HEK293 (cell line): ENCODE results near the gene MTCL3.

ENCODE experiments used
- CTCF ChIA-PET: fragments of 350-600 bp; formaldehyde crosslinking; extraction: SDS; loops from one replicate; lab custom pipeline; 2021; ENCODE audit warnings: antibody characterized with exemption; lab: Yijun Ruan, JAX
- POLR2A ChIA-PET: fragments of 300-600 bp; formaldehyde crosslinking; extraction: SDS; loops from one replicate; lab custom pipeline; 2020; ENCODE audit warnings: antibody characterized with exemption, inconsistent platforms; lab: Yijun Ruan, JAX
- H3K27ac ChIP-seq: fragments of 200-500 bp; sonication (Bioruptor generic); 2 replicates; pipeline ENCODE4 v1.5.1; 2014; ENCODE audit warnings: low read depth, low read length, control low read depth, inconsistent platforms; ENCODE audit errors: extremely low read depth
- H3K36me3 ChIP-seq, 2 experiments: fragments of 200-500 bp in 1 of 2; sonication (Bioruptor generic) in 1 of 2; 1 replicate in 1 of 2; 2 replicates in 1 of 2; pipeline ENCODE4 v1.5.1; 2014 to 2017; ENCODE audit warnings: inconsistent platforms in 2 of 2, low read length in 2 of 2; ENCODE audit not compliant: control insufficient read depth in 2 of 2, insufficient read depth in 1 of 2
- H3K4me1 ChIP-seq: fragments of 200-500 bp; sonication (Bioruptor generic); 2 replicates; pipeline ENCODE4 v1.5.1; 2014; ENCODE audit warnings: mild to moderate bottlenecking, low read length, inconsistent platforms; ENCODE audit not compliant: control insufficient read depth, insufficient read depth
- H3K4me3 ChIP-seq: 2 replicates; pipeline ENCODE4 v1.5.1; 2011; ENCODE audit warnings: low read depth, mild to moderate bottlenecking, control low read depth, low read length, moderate library complexity
- H3K9me3 ChIP-seq: fragments of 200-500 bp; sonication (Bioruptor generic); 2 replicates; pipeline ENCODE4 v1.5.1; 2014; ENCODE audit warnings: low read depth, low read length, inconsistent platforms; ENCODE audit not compliant: control insufficient read depth, insufficient read depth
- GLIS1 ChIP-seq: fragments of 450-650 bp; formaldehyde crosslinking; IDR thresholded peaks from 2 replicates; pipeline ENCODE4 v1.5.1; 2016; ENCODE audit warnings: missing biosample characterization, missing genetic modification characterization
- KLF7 ChIP-seq: fragments of 450-650 bp; formaldehyde crosslinking; IDR thresholded peaks from 2 replicates; pipeline ENCODE4 v1.5.1; 2016; ENCODE audit warnings: missing biosample characterization, missing genetic modification characterization, borderline replicate concordance
- PRDM1 ChIP-seq: fragments of 450-650 bp; formaldehyde crosslinking; IDR thresholded peaks from 2 replicates; pipeline ENCODE4; 2016; ENCODE audit warnings: missing biosample characterization, missing genetic modification characterization
- SP2 ChIP-seq: fragments of 450-650 bp; formaldehyde crosslinking; IDR thresholded peaks from 2 replicates; pipeline ENCODE4 v1.5.1; 2016; ENCODE audit warnings: missing biosample characterization, missing genetic modification characterization
- TCF7L2 ChIP-seq: IDR thresholded peaks from 2 replicates; pipeline ENCODE4 v1.6.1; 2011; ENCODE audit warnings: low read depth, mild to moderate bottlenecking, inconsistent platforms, low read length, moderate library complexity, borderline replicate concordance
- ZBTB17 ChIP-seq: fragments of 450-650 bp; formaldehyde crosslinking; IDR thresholded peaks from 2 replicates; pipeline ENCODE4 v1.5.1; 2016; ENCODE audit warnings: missing biosample characterization, missing genetic modification characterization
- ZEB2 ChIP-seq: fragments of 450-650 bp; formaldehyde crosslinking; IDR thresholded peaks from 2 replicates; pipeline ENCODE4 v1.5.1; 2016; ENCODE audit warnings: missing biosample characterization, missing genetic modification characterization
- ZNF324 ChIP-seq: fragments of 450-650 bp; formaldehyde crosslinking; IDR thresholded peaks from 2 replicates; pipeline ENCODE4 v1.5.1; 2016; ENCODE audit warnings: missing biosample characterization, missing genetic modification characterization
- ZNF335 ChIP-seq: fragments of 450-650 bp; formaldehyde crosslinking; conservative IDR thresholded peaks from 2 replicates; pipeline ENCODE4 v1.5.1; 2016; ENCODE audit warnings: missing biosample characterization, missing genetic modification characterization
- ZNF394 ChIP-seq: fragments of 450-650 bp; formaldehyde crosslinking; IDR thresholded peaks from 2 replicates; pipeline ENCODE4 v1.5.1; 2016; ENCODE audit warnings: missing biosample characterization, missing genetic modification characterization, mild to moderate bottlenecking, moderate library complexity, borderline replicate concordance
- ZNF433 ChIP-seq: fragments of 450-650 bp; formaldehyde crosslinking; IDR thresholded peaks from 2 replicates; pipeline ENCODE4 v1.5.1; 2016; ENCODE audit warnings: missing biosample characterization, missing genetic modification characterization, low read depth
- ZNF501 ChIP-seq: fragments of 450-650 bp; formaldehyde crosslinking; IDR thresholded peaks from 2 replicates; pipeline ENCODE4 v1.5.1; 2016; ENCODE audit warnings: missing biosample characterization, missing genetic modification characterization
- ZNF610 ChIP-seq: fragments of 450-650 bp; formaldehyde crosslinking; IDR thresholded peaks from 2 replicates; pipeline ENCODE4 v1.5.1; 2016; ENCODE audit warnings: missing biosample characterization, missing genetic modification characterization, borderline replicate concordance
- ZNF76 ChIP-seq: fragments of 450-650 bp; formaldehyde crosslinking; IDR thresholded peaks from 2 replicates; pipeline ENCODE4; 2016; ENCODE audit warnings: low read depth, missing biosample characterization, missing genetic modification characterization, borderline replicate concordance
- ZSCAN30 ChIP-seq: fragments of 450-650 bp; IDR thresholded peaks from 2 replicates; pipeline ENCODE4 v1.5.1; 2018; ENCODE audit warnings: missing biosample characterization, mild to moderate bottlenecking, missing genetic modification characterization, moderate library complexity
- TF ChIP-seq, protein P1 (sequence below): fragments of 450-650 bp; formaldehyde crosslinking; optimal IDR thresholded peaks from 2 replicates; pipeline ENCODE3; 2016; ENCODE audit warnings: missing biosample characterization, mild to moderate bottlenecking, missing genetic modification characterization
- TF ChIP-seq, protein P2 (sequence below): fragments of 450-650 bp; formaldehyde crosslinking; IDR thresholded peaks from 2 replicates; pipeline ENCODE4 v1.5.1; 2016; ENCODE audit warnings: missing biosample characterization, missing genetic modification characterization
- TF ChIP-seq, protein P3 (sequence below): fragments of 450-650 bp; formaldehyde crosslinking; IDR thresholded peaks from 2 replicates; pipeline ENCODE4 v1.5.1; 2016; ENCODE audit warnings: missing biosample characterization, missing genetic modification characterization
- TF ChIP-seq, protein P4 (sequence below): fragments of 450-650 bp; formaldehyde crosslinking; IDR thresholded peaks from 2 replicates; pipeline ENCODE4 v1.5.1; 2016; ENCODE audit warnings: missing biosample characterization, missing genetic modification characterization, low read depth
- TF ChIP-seq, protein P5 (sequence below): fragments of 450-650 bp; formaldehyde crosslinking; IDR thresholded peaks from 2 replicates; pipeline ENCODE4 v1.5.1; 2016; ENCODE audit warnings: missing biosample characterization, missing genetic modification characterization
- TF ChIP-seq, protein P6 (sequence below): fragments of 450-650 bp; formaldehyde crosslinking; IDR thresholded peaks from 2 replicates; pipeline ENCODE4 v1.5.1; 2016; ENCODE audit warnings: missing biosample characterization, missing genetic modification characterization, borderline replicate concordance

The MTCL3 gene

DNA sequence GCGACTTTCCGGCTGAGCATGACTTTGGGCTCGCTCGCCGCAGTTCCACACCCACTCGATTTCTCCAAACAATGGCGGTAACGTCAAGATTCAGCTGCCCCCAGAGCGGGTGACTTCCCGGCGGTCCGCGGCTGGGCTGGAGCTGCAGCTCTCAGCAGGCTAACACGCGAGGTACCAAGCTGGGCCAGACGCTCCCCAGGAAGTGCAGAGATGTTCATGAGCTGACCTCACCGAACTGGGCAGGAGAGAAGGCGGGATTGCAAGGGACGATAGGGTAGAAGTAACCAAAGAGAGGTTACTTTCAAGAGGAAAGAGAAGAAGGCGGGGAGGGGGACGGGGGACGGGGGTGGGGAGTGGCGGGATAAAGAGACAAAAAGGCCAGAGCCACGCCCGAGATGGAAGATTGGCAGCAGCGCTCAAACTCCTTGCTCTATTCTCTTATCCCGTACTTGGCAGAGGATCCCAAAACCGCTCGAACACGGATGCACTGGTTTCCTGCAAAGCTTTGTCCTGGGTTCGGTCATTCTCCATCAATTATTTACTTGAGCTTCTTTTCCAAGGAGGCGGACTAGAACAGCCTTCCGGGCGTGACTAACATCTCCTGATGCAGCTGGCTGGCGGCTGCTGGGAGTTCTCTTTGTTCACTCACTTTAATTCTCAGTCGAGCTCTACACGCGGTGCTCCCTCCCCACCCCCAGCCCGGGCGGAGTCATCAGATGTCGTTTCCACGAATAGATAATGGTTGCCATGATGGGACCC, at the start of gene MTCL3:
Gene MTCL3 (minus strand): TSS at position 626 of the 759 bp plus-strand sequence.
- H3K4me1 ChIP-seq: peaks cover 3% of the 10 kb centered on the region; the same call in 1 of the 2 replicates
- H3K9me3 ChIP-seq: no peaks in the 10 kb centered on the region
- no peaks in the 10 kb centered on the region for H3K36me3 ChIP-seq
- no peak within 1 kb of the TSS; the same call in 1 of the 2 replicates for H3K27ac ChIP-seq
- POLR2A ChIA-PET: interaction anchor here (0.7 to 1.4 kb wide), 2 partner anchors 9 to 401 kb away, joined by 3 read pairs; partner anchors contain the start of gene RSPO3
- CTCF ChIA-PET: interaction anchor here (0.6 to 4.3 kb wide), 9 partner anchors 8 to 184 kb away, joined by 3 to 54 read pairs (median 3); no protein-coding TSS in a partner anchor
- peak within 1 kb of the TSS; percentile 43 for H3K4me3 ChIP-seq
- TF ChIP-seq ZNF335 (peak; percentile 74), ZBTB17 (peak; percentile 93), ZNF610 (tag by site-specific recombination) (0 out of 2 replicates have a peak, but pooled peaks have one; percentile 27), ZNF324 (tag by site-specific recombination) (0 out of 2 replicates have a peak, but pooled peaks have one; percentile 26), ZNF394 (tag by site-specific recombination) (peak; percentile 70; the same call in 1 of the 2 replicates), PRDM1 (tag by site-specific recombination) (peak; percentile 55), ZSCAN30 (tag by site-specific recombination) (peak; percentile 61), KLF7 (tag by site-specific recombination) (no peak; the same call in 1 of the 2 replicates), ZNF433 (tag by site-specific recombination) (no peak), GLIS1 (tag by site-specific recombination) (peak; percentile 36; the same call in 1 of the 2 replicates), TCF7L2 (no peak), ZNF76 (tag by site-specific recombination) (peak; percentile 36; the same call in 1 of the 2 replicates), ZNF501 (tag by site-specific recombination) (peak; percentile 38; the same call in 1 of the 2 replicates), ZEB2 (tag by site-specific recombination) (peak; percentile 42; the same call in 1 of the 2 replicates), SP2 (peak; percentile 67)
- TF ChIP-seq, protein P1, sequence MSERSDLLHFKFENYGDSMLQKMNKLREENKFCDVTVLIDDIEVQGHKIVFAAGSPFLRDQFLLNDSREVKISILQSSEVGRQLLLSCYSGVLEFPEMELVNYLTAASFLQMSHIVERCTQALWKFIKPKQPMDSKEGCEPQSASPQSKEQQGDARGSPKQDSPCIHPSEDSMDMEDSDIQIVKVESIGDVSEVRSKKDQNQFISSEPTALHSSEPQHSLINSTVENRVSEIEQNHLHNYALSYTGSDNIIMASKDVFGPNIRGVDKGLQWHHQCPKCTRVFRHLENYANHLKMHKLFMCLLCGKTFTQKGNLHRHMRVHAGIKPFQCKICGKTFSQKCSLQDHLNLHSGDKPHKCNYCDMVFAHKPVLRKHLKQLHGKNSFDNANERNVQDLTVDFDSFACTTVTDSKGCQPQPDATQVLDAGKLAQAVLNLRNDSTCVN: peak; percentile 22
- TF ChIP-seq, protein P2, sequence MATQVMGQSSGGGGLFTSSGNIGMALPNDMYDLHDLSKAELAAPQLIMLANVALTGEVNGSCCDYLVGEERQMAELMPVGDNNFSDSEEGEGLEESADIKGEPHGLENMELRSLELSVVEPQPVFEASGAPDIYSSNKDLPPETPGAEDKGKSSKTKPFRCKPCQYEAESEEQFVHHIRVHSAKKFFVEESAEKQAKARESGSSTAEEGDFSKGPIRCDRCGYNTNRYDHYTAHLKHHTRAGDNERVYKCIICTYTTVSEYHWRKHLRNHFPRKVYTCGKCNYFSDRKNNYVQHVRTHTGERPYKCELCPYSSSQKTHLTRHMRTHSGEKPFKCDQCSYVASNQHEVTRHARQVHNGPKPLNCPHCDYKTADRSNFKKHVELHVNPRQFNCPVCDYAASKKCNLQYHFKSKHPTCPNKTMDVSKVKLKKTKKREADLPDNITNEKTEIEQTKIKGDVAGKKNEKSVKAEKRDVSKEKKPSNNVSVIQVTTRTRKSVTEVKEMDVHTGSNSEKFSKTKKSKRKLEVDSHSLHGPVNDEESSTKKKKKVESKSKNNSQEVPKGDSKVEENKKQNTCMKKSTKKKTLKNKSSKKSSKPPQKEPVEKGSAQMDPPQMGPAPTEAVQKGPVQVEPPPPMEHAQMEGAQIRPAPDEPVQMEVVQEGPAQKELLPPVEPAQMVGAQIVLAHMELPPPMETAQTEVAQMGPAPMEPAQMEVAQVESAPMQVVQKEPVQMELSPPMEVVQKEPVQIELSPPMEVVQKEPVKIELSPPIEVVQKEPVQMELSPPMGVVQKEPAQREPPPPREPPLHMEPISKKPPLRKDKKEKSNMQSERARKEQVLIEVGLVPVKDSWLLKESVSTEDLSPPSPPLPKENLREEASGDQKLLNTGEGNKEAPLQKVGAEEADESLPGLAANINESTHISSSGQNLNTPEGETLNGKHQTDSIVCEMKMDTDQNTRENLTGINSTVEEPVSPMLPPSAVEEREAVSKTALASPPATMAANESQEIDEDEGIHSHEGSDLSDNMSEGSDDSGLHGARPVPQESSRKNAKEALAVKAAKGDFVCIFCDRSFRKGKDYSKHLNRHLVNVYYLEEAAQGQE (tag by site-specific recombination): 0 out of 2 replicates have a peak, but pooled peaks have one; percentile 20
- TF ChIP-seq, protein P3, sequence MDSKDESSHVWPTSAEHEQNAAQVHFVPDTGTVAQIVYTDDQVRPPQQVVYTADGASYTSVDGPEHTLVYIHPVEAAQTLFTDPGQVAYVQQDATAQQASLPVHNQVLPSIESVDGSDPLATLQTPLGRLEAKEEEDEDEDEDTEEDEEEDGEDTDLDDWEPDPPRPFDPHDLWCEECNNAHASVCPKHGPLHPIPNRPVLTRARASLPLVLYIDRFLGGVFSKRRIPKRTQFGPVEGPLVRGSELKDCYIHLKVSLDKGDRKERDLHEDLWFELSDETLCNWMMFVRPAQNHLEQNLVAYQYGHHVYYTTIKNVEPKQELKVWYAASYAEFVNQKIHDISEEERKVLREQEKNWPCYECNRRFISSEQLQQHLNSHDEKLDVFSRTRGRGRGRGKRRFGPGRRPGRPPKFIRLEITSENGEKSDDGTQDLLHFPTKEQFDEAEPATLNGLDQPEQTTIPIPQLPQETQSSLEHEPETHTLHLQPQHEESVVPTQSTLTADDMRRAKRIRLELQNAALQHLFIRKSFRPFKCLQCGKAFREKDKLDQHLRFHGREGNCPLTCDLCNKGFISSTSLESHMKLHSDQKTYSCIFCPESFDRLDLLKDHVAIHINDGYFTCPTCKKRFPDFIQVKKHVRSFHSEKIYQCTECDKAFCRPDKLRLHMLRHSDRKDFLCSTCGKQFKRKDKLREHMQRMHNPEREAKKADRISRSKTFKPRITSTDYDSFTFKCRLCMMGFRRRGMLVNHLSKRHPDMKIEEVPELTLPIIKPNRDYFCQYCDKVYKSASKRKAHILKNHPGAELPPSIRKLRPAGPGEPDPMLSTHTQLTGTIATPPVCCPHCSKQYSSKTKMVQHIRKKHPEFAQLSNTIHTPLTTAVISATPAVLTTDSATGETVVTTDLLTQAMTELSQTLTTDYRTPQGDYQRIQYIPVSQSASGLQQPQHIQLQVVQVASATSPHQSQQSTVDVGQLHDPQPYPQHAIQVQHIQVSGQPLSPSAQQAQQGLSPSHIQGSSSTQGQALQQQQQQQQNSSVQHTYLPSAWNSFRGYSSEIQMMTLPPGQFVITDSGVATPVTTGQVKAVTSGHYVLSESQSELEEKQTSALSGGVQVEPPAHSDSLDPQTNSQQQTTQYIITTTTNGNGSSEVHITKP (tag by site-specific recombination): 0 out of 2 replicates have a peak, but pooled peaks have one; percentile 33
- TF ChIP-seq, protein P4, sequence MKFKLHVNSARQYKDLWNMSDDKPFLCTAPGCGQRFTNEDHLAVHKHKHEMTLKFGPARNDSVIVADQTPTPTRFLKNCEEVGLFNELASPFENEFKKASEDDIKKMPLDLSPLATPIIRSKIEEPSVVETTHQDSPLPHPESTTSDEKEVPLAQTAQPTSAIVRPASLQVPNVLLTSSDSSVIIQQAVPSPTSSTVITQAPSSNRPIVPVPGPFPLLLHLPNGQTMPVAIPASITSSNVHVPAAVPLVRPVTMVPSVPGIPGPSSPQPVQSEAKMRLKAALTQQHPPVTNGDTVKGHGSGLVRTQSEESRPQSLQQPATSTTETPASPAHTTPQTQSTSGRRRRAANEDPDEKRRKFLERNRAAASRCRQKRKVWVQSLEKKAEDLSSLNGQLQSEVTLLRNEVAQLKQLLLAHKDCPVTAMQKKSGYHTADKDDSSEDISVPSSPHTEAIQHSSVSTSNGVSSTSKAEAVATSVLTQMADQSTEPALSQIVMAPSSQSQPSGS: peak; percentile 49; the same call in 1 of the 2 replicates
- TF ChIP-seq, protein P5, sequence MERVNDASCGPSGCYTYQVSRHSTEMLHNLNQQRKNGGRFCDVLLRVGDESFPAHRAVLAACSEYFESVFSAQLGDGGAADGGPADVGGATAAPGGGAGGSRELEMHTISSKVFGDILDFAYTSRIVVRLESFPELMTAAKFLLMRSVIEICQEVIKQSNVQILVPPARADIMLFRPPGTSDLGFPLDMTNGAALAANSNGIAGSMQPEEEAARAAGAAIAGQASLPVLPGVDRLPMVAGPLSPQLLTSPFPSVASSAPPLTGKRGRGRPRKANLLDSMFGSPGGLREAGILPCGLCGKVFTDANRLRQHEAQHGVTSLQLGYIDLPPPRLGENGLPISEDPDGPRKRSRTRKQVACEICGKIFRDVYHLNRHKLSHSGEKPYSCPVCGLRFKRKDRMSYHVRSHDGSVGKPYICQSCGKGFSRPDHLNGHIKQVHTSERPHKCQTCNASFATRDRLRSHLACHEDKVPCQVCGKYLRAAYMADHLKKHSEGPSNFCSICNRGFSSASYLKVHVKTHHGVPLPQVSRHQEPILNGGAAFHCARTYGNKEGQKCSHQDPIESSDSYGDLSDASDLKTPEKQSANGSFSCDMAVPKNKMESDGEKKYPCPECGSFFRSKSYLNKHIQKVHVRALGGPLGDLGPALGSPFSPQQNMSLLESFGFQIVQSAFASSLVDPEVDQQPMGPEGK (tag by site-specific recombination): peak; percentile 76
- TF ChIP-seq, protein P6, sequence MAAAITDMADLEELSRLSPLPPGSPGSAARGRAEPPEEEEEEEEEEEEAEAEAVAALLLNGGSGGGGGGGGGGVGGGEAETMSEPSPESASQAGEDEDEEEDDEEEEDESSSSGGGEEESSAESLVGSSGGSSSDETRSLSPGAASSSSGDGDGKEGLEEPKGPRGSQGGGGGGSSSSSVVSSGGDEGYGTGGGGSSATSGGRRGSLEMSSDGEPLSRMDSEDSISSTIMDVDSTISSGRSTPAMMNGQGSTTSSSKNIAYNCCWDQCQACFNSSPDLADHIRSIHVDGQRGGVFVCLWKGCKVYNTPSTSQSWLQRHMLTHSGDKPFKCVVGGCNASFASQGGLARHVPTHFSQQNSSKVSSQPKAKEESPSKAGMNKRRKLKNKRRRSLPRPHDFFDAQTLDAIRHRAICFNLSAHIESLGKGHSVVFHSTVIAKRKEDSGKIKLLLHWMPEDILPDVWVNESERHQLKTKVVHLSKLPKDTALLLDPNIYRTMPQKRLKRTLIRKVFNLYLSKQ (tag by site-specific recombination): no peak
